Spleen (tissue), 7 donors: ENCODE data around the gene CYB5D1.

ENCODE experiments used
- CTCF ChIP-seq, 11 experiments: fragments of 200-600 bp in 7 of 11; fragments of 450-650 bp in 4 of 11; sonication (generic) in 4 of 11; IDR thresholded peaks in 8 of 11; conservative IDR thresholded peaks in 3 of 11; 1 replicate in 7 of 11; 2 replicates in 4 of 11; pipeline versions ENCODE4 v1.4.0 to v1.8.0; 2016 to 2021; ENCODE audit warnings: antibody characterized with exemption in 11 of 11, inconsistent platforms in 4 of 11, mild to moderate bottlenecking in 1 of 11
- POLR2A ChIP-seq, 3 donors: fragments of 450-650 bp; IDR thresholded peaks; one replicate each; pipeline ENCODE4 v1.5.1; 2017; ENCODE audit warnings: antibody characterized with exemption in 3 of 3, mild to moderate bottlenecking in 1 of 3
- POLR2AphosphoS5 ChIP-seq, 3 donors: sonication (generic); formaldehyde crosslinking; IDR thresholded peaks; one replicate each; pipeline ENCODE4 v1.5.1; 2017; ENCODE audit warnings: antibody characterized with exemption in 3 of 3
- donor health status: DM: no; HTN: no; CAD: no; lungs with moderate emphysema.
- donor health status: DM: no; HTN: no; CAD: no.
- donor health status: DM: no; HTN: no; CAD: no.

DNA sequence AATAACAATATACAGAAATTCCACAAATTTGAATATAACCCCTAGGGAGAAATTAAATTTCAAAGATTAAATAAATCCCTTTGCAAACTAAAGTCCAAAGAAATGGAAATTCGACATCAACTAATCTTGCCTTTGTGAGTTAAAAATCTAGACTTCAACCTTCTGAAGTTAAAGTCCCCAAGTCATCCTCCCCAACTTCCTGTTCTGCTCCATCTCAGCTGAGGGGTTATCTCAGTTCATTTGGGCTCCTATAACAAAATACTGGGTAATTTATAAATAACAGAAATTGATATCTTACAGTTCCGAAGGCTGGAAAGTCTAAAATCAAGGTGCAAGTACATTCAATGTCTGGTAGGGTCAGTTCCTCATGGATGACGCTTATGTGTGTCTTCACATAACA lies 46.6 kb upstream of the CYB5D1 start:
- TF ChIP-seq CTCF (IDR thresholded peaks at IDR 0.05 in 8 of 11, conservative IDR thresholded peaks at IDR 0.05 in 3 of 11): no peak
- no peak for TF ChIP-seq POLR2A (IDR thresholded peaks at IDR 0.05)
- TF ChIP-seq POLR2AphosphoS5 (IDR thresholded peaks at IDR 0.05): no peak
